Glutamatergic neuron (in vitro differentiated cells): ENCODE data around the gene SEMA3A. TPM values are rescaled to one million over a fixed set of nuclear protein-coding genes. Genes with fewer than 3 reads are reported as not detected.

Source experiments
- DNase-seq: peaks from one replicate; pipeline ENCODE4 v3.0.0; 2022
- H3K27ac Mint-ChIP-seq: one replicate; pipeline ENCODE4 v1.8.0; 2020; ENCODE audit warnings: mild to moderate bottlenecking, mixed read lengths, inconsistent platforms; ENCODE audit not compliant: unreplicated experiment
- H3K27me3 Mint-ChIP-seq: one replicate; pipeline ENCODE4 v1.8.0; 2020; ENCODE audit warnings: mild to moderate bottlenecking, moderate library complexity, mixed read lengths, inconsistent platforms; ENCODE audit not compliant: unreplicated experiment
- H3K36me3 Mint-ChIP-seq: one replicate; pipeline ENCODE4 v1.8.0; 2020; ENCODE audit warnings: mild to moderate bottlenecking, mixed read lengths, inconsistent platforms; ENCODE audit not compliant: unreplicated experiment
- H3K4me1 Mint-ChIP-seq: one replicate; pipeline ENCODE4 v1.8.0; 2020; ENCODE audit warnings: mild to moderate bottlenecking, low read depth, mixed read lengths, inconsistent platforms; ENCODE audit not compliant: unreplicated experiment
- H3K4me3 Mint-ChIP-seq: one replicate; pipeline ENCODE4 v1.8.0; 2020; ENCODE audit warnings: mild to moderate bottlenecking, mixed read lengths, inconsistent platforms; ENCODE audit not compliant: unreplicated experiment
- H3K9me3 Mint-ChIP-seq: one replicate; pipeline ENCODE4 v1.8.0; 2020; ENCODE audit warnings: mild to moderate bottlenecking, moderate library complexity, mixed read lengths, inconsistent platforms; ENCODE audit not compliant: unreplicated experiment
- total RNA-seq: library from RNA; stranded (reverse); fragmentation: NEBNext Ultra II Directional; extraction: Animal tissue kit (Norgen Biotek cat#: 25700); gene quantifications from one replicate; pipeline ENCODE4 v1.2.1, GENCODE V29; 2021; ENCODE audit not compliant: unreplicated experiment
- TF ChIP-seq, protein P1 (sequence below): fragments of 200-600 bp; sonication (generic); IDR thresholded peaks from one replicate; pipeline ENCODE4 v1.5.0; 2021; ENCODE audit not compliant: partially characterized antibody, unreplicated experiment

The SEMA3A gene
- total RNA-seq, 1 donor from 2014 or later, result 16.3 TPM

DNA sequence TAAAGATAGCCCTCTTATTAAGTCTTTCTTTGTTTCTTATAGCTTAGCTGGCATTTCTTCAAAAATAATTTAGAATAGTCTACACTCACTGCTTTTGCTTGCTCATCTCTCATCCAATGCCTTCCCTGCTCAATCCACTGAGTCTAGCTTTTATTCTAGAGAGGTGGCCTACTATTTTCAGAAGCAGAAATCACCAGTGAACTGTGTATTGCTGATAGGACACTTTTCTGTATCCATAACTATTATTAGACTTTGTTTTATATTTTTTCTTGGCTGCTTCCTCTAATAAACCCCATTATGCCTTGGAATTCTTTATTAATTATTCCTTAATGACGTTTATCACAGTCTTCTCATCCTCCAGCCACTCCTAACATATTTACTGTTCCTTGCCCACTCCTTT lies 206.8 kb downstream of the SEMA3A start:
- H3K36me3 Mint-ChIP-seq, result no peaks in the 10 kb centered on the region
- H3K27ac Mint-ChIP-seq, result no peak overlapping the region
- TF ChIP-seq, protein P1, sequence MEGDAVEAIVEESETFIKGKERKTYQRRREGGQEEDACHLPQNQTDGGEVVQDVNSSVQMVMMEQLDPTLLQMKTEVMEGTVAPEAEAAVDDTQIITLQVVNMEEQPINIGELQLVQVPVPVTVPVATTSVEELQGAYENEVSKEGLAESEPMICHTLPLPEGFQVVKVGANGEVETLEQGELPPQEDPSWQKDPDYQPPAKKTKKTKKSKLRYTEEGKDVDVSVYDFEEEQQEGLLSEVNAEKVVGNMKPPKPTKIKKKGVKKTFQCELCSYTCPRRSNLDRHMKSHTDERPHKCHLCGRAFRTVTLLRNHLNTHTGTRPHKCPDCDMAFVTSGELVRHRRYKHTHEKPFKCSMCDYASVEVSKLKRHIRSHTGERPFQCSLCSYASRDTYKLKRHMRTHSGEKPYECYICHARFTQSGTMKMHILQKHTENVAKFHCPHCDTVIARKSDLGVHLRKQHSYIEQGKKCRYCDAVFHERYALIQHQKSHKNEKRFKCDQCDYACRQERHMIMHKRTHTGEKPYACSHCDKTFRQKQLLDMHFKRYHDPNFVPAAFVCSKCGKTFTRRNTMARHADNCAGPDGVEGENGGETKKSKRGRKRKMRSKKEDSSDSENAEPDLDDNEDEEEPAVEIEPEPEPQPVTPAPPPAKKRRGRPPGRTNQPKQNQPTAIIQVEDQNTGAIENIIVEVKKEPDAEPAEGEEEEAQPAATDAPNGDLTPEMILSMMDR, result no peak

DNA sequence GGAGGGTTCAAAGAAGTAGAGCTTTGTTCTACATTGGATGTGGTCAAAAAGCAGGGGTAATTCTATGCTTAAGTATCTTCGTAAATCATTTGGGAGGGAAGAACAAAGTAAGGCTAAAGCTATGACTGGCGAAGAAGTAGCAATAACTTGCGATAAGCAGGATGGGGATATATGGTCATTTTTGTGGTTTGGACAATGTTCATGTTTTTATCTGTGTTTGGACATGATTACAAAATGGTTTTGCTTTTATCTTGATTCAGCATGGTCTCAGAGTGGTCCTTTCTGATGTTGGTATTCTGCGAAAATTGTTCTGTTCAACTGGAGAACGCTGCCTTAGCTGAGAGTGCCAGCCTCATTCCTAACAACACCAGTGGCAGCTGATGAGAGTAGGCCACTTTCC lies 208.8 kb downstream of the SEMA3A start:
- Mint-ChIP-seq H3K9me3 (peaks cover 2% of the 10 kb centered on the region), H3K27me3 (no peaks in the 10 kb centered on the region), H3K36me3 (no peaks in the 10 kb centered on the region), H3K4me3 (no peak overlapping the region), H3K4me1 (no peaks in the 10 kb centered on the region), H3K27ac (no peak overlapping the region)
- TF ChIP-seq, protein P1, result no peak
- no peak for DNase-seq

More for the DNA sequence above, 206.8 kb downstream of the SEMA3A start:
- Mint-ChIP-seq H3K27me3 (no peaks in the 10 kb centered on the region), H3K4me3 (no peak overlapping the region), H3K4me1 (no peaks in the 10 kb centered on the region), H3K9me3 (peaks cover 2% of the 10 kb centered on the region)
- DNase-seq, result no peak

DNA sequence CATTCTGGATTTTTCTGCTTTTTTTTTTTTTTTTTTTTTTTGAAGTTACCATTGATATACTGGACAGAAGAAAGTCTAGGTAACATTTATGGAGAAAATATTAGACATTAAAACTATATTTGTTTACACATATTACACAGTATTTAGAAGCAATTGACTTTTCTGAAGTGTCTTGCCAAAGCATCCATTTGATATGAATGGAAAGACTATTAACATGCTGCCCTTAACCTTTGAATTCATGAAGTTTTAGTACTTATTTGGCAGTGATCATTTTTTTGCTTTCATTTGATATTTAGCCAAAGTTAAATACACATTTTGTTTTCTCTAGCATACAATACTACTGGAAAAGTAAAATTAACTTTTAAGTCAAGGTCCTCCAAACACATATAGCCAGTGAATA lies 210.0 kb downstream of the SEMA3A start:
- Mint-ChIP-seq H3K27ac (no peak overlapping the region), H3K9me3 (peaks cover 2% of the 10 kb centered on the region), H3K4me3 (no peak overlapping the region), H3K36me3 (no peaks in the 10 kb centered on the region), H3K4me1 (no peaks in the 10 kb centered on the region), H3K27me3 (no peaks in the 10 kb centered on the region)
- TF ChIP-seq, protein P1, result no peak
- no peak for DNase-seq

DNA sequence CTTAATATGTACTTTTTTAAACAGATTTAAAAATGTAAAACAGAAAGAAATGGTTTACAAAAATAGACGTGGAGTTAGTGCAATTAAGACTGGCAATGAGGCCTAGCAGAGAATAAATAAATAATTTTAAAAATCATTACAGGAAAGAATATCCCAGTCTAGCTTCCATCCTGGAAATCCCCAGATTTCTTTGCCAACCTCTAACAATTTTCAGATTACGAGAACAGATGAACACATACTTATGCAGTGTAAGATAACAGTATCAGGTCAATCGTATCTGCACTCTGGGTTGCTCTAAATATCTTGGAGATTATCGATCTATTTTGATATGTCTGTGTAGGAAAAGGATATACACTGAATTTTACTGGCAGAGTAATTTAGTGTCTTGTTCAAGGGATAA lies 210.5 kb downstream of the SEMA3A start:
- Mint-ChIP-seq H3K27ac (no peak overlapping the region), H3K9me3 (peaks cover 2% of the 10 kb centered on the region), H3K4me1 (no peaks in the 10 kb centered on the region), H3K36me3 (no peaks in the 10 kb centered on the region), H3K4me3 (no peak overlapping the region), H3K27me3 (no peaks in the 10 kb centered on the region)
- no peak for DNase-seq
- TF ChIP-seq, protein P1, result no peak

DNA sequence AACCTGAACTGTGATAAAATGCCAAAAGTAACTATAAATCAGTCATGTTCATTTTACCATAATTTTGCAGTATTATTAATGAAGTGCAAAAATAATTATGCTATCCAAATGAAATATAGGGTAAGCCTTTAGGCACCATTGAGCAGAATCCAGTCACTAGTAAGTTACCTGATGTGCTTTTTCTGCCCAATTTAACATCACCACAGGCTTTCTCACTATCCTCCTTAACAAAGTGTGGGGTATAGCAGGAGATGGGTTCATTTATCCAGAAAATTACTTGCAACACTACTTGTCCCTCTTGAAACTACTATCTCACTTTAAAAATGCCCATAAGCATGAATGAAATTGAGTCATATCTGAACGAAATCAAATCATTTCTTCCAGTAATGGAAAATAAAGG lies 211.0 kb downstream of the SEMA3A start:
- Mint-ChIP-seq H3K27me3 (no peaks in the 10 kb centered on the region), H3K4me1 (no peaks in the 10 kb centered on the region), H3K4me3 (no peak overlapping the region), H3K9me3 (peaks cover 2% of the 10 kb centered on the region), H3K27ac (no peak overlapping the region), H3K36me3 (no peaks in the 10 kb centered on the region)
- TF ChIP-seq, protein P1, result no peak
- DNase-seq, result no peak
